GM21619 (cell line): ENCODE results near the gene C14orf93.

Experiments
- ATAC-seq: cut with Tn5 transposase; IDR thresholded peaks from one replicate; pipeline ENCODE4 v1.9.1; 2021; ENCODE audit not compliant: unreplicated experiment

C14orf93 gene

DNA sequence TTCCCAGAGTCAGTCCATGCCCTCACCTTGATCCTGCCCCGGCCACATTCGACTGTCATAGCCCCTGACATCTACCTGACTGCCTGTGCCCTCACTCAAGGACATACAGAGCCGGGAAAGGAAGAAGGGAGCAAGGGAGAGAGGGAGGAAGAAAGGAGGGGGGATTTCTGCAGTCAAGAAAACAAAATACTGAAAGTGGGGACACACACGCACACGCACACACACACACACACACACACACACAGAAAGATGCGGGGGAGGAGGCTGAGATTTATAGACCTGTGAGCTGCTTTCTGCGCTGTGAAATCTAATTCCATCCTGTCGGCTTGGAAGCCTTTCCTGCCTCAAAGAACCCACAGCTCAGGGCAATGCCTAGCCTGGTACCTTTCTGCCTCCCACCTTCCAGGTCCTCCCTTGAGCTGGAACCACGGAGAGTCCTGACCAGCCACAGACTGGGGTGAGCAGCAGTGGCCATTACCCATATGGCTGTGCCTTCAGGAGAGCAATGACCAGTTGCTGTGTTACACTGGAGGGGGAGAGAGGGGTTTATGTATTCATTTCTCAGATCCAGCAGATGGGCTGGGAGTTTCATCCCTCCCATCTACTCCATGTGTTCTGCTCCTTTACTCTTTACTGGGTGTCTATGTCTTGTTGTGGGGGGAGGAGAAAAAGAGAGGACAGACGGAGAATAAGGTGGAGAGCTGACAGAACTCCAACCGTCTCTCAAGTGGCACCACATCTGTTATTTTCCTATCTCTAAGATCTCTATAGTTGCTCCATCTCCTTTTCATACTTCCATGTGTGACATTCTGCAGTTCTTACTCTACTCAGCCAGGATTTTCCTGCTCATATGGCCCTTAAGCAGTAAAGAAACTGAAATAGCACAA, 12.9 kb downstream of the C14orf93 start:
- ATAC-seq: no peak

DNA sequence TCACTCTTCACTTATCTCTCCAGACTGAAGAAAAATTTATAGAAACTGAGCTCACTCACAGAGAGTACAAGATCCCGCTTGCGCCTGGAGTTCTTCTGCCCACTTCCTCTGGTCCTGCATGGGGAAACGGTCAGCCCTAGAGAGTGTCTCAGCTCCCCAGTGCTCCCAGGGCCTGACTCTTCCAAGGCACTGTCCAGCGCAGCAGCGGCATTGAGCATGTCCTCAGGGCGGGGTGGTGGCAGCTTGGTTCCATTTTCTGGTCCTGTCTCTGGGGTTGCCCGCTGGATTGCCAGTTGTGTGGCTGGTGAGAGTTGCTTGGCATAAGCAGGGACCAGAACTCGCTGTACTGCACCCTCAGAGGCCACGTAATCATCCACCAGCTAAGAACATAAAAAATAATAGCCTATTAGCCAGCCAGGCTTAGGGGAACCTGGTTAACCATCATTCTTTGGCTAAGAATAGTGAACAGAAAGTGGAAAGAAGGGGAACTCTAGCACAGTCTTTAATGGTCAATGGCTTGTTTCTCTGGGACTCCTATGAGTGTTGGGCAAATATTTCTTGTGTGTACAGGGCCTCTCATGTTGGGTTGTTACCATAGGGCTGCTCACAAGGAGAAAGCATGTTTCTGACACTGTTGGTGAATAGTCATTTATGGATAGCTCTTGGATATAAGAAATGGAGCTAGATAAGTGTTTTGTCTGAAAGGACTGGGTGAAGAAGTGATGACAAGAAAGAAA, 13.9 kb downstream of the C14orf93 start:
- no peak for ATAC-seq

- no peak for ATAC-seq
Measured at GRCh38 chr14:22994762-22995275, 15.1 kb downstream of the C14orf93 start.

DNA sequence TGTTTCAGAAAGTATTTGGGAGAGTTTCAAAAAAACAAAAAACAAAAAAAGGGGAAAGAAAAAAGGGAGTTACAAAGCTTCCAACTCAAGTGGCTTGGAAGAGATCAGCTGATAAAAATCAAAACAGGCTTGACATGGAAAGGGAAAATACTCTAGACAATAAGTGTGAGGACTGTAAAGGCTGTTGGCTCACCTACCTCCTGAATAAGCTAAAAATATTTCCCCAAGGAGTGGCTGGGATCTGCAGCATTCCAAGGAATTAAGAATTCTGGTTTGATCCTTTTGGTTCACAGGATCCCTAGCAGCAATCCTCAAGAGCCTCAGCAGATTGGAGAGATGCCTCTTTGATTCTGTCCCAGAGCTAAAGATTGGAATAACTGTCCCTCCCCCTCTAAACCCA, 16.4 kb downstream of the C14orf93 start:
- no peak for ATAC-seq

- ATAC-seq: no peak
Measured at GRCh38 chr14:22991852-22992251, 18.1 kb downstream of the C14orf93 start.

DNA sequence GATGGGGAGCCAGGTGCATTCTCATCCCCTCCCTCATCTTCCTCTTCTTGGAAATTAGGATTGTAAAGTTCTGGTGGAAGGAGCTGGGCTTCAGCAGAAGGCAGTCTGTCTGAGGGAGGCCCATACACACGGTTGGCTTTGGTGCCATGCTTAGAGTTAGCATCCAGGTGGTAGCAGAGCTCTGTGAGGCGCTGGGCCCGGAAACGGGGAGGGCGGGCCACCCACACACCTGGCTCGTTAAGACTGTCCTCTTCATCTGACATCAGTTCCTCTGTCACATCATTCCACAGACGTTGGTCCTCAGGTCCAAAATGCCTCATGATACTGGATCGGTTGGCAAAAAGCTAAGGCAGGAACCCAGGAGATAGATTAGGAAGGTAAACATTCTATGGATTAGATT, 22.7 kb downstream of the C14orf93 start:
- no peak for ATAC-seq

DNA sequence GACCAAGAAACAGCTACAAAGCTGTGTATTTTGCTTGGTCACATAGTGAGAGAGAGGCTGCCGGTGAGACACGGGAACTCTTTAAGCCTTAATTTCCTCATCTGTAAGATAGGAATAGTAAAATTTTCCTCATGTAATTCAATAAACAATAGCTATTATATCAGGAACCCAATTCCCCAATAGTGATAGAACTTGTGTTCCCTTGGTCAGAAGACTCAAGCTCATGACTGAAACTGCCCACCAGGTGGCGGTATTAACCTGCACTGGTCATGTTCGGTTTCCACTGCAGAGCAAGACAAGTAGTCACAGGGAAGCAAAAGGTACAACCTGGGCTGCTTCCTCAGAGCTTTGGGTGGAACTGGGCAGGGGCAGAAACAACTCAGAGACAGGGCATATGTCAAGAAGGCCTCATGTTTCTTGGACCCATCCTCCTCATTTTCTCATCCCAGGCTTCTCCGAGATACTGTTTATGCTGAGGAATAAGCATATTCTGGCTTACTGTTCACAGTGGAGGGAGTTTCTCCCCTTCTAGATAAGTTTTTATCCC, 23.4 kb downstream of the C14orf93 start:
- no peak for ATAC-seq

DNA sequence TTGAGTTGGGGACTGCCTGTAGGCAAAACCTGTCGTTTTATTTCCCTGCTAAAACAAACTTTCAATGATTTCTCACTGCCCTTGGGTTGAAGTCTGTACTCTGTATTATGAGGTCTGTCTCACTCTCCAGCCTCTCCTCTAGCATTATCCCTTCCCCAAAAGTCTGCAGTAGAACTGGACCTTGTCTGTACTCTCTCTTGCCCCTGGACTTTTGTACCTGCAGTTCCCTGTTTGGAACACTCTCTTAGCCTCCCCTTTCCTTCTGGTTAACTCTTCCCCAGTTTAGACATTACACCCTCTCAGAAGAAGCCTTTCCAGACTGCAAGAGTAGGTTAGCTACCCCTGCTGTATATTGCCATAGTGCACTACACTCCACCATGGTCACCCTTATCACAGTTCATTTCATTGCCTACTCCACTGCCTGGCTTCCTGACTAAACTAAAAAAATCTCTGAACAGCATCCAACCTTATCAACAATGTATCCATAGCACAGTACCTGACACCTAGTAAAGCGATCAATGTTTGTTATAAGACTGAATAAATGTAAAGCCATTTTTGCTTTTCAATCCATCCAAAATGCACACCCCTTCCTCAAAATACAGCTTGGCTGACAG, 23.9 kb downstream of the C14orf93 start:
- ATAC-seq: no peak

- ATAC-seq: no peak
Measured at GRCh38 chr14:22984959-22985658, 24.8 kb downstream of the C14orf93 start.

- peak; percentile 48 for ATAC-seq
Measured at GRCh38 chr14:22982477-22983245, 27.3 kb downstream of the C14orf93 start, which contains the start of gene AJUBA. Gene AJUBA (minus strand): TSS chr14:22982551. CDS start chr14:22982266, 285 bp downstream.

DNA sequence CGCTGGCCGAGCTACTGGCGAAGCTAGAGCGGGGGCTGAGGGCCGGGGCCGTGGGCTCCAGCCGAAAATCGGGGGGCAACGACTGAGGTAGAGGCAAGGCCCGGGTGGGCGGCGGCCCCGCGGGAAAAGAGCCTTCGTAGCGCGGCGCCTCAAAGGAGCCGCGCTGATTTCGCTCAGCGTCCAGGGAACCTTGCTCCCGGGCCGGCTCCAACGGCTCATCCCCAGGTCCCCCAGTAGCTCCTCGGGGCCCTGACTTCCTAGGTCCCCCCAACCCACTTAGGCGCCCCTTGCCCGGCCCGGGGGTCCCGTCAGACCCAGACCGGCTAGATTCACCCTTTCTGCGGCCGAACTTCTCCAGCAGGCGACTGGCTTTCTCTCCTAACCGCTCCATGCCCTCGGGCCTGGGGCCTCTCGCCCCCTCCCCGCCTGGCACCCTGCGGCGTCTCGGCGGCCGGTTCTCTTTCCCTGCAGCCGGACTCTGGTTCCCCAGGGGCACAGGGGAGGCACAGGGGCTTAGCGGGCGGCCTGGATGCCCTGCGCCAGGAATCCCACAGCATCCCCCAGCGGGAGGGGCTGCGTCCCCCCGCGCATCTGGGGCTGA, 28.0 kb downstream of the C14orf93 start:
- no peak for ATAC-seq

- no peak for ATAC-seq
Measured at GRCh38 chr14:22981090-22981875, 28.7 kb downstream of the C14orf93 start.

GRCh38 chr14:22980672-22981089, 29.3 kb downstream of the C14orf93 start:
- ATAC-seq: no peak

- ATAC-seq: no peak
Measured at GRCh38 chr14:22979748-22980392, 30.1 kb downstream of the C14orf93 start.

GRCh38 chr14:22978981-22979671, 30.8 kb downstream of the C14orf93 start:
- no peak for ATAC-seq

DNA sequence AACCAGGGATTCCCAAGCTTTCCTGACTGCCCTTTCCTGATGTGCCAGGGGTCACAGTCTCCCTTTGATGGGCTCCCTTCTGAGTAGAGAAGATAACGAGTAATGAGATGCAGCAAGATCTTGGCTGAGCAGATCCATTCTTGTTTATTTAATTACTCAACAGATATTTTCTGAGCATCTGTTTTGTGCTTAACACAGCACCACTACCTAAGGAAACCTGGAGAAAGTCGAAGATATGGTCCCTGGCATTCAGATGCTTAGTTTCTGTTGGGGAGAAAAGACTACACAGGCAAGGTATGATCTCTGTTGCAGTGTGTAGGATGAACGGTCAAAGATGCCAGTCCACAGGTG, 31.5 kb downstream of the C14orf93 start:
- ATAC-seq: no peak

GRCh38 chr14:22977684-22978486, 32.1 kb downstream of the C14orf93 start:
- no peak for ATAC-seq
